ENCODE results near the gene IGFN1.

DNA sequence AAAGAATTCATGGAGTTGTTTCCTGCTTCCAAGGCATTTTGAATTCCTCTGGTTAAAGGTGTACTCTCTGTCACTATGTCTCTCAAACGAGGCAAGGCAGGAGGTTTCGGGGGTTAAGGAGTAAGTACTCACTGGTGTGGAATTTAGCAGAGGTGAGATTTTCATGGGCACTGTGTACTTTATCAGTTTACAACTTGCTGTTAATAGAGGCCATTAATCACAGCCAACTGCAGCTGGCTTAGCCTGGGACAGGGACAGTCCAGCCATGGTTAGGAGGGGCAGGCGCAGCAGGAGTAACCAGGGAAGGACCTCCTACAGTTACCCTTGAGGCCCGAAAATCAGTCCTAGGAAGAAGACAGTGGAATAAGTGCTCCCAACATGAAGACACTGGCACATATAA is 18.3 kb upstream of the IGFN1 start:
- TF ChIP-seq POLR2AphosphoS5 (IDR thresholded peaks at IDR 0.05) (no peak), EP300 (IDR thresholded peaks at IDR 0.05) (no peak), CTCF (IDR thresholded peaks at IDR 0.05) (no peak), POLR2A (IDR thresholded peaks at IDR 0.05) (no peak)
